Measurements from ENCODE around the gene NDUFAF8. TPM values are rescaled to one million over a fixed set of nuclear protein-coding genes. Genes with fewer than 3 reads are reported as not detected.

Gene NDUFAF8
- total RNA-seq, 2 experiments from 2014 or later, result 72.3 to 75.4 TPM

- intact Hi-C loops (cut with micrococcal nuclease), result no loop called here
- no peak for DNase-seq
- H3K36me3 Mint-ChIP-seq (ENCODE audit: low read depth), result peaks cover 7% of the 10 kb centered on the region
- TF ChIP-seq CTCF (IDR thresholded peaks at IDR 0.05), result no peak
- no peak overlapping the region for H3K27ac Mint-ChIP-seq
- CTCF ChIA-PET, result interaction anchor here (0.9 to 1.5 kb wide), 2 partner anchors 8 to 86 kb away, joined by 3 read pairs; no protein-coding TSS in a partner anchor
- no peaks in the 10 kb centered on the region for H3K9me3 Mint-ChIP-seq
- no peak for ATAC-seq
- H3K27me3 Mint-ChIP-seq, result no peaks in the 10 kb centered on the region
- H3K4me3 Mint-ChIP-seq, result no peak overlapping the region
- peaks cover 8% of the 10 kb centered on the region for H3K4me1 Mint-ChIP-seq (ENCODE audit: low read depth)
- POLR2A ChIA-PET, result interaction anchor here (1.0 to 1.5 kb wide), 2 partner anchors 8 to 10 kb away, joined by 3 read pairs; partner anchors contain the start of gene NDUFAF8
These were observed 9.5 kb upstream of the NDUFAF8 start for GRCh38 chr17:81229666-81229920.

- peaks cover 7% of the 10 kb centered on the region for H3K36me3 Mint-ChIP-seq (ENCODE audit: low read depth)
- ATAC-seq (no peak), DNase-seq (no peak)
- H3K4me3 Mint-ChIP-seq, result no peak overlapping the region
- no peaks in the 10 kb centered on the region for H3K27me3 Mint-ChIP-seq
- ChIA-PET POLR2A (interaction anchor here (1.0 to 1.5 kb wide), 2 partner anchors 8 to 9 kb away, joined by 3 read pairs; partner anchors contain the start of gene NDUFAF8), CTCF (interaction anchor here (0.9 to 1.5 kb wide), 2 partner anchors 8 to 87 kb away, joined by 3 read pairs; no protein-coding TSS in a partner anchor)
- H3K4me1 Mint-ChIP-seq (ENCODE audit: low read depth), result peaks cover 8% of the 10 kb centered on the region
- H3K9me3 Mint-ChIP-seq, result no peaks in the 10 kb centered on the region
- intact Hi-C loops (cut with micrococcal nuclease), result no loop called here
- H3K27ac Mint-ChIP-seq, result no peak overlapping the region
- TF ChIP-seq CTCF (IDR thresholded peaks at IDR 0.05), result no peak
These were observed 8.9 kb upstream of the NDUFAF8 start for GRCh38 chr17:81230043-81230820.

- peaks cover 8% of the 10 kb centered on the region for H3K4me1 Mint-ChIP-seq (ENCODE audit: low read depth)
- ATAC-seq, result no peak
- DNase-seq, result no peak
- H3K36me3 Mint-ChIP-seq (ENCODE audit: low read depth), result peaks cover 7% of the 10 kb centered on the region
- H3K9me3 Mint-ChIP-seq, result no peaks in the 10 kb centered on the region
- no peak overlapping the region for H3K4me3 Mint-ChIP-seq
- H3K27me3 Mint-ChIP-seq, result no peaks in the 10 kb centered on the region
- no peak for TF ChIP-seq CTCF (IDR thresholded peaks at IDR 0.05)
- POLR2A ChIA-PET, result no interaction called here
- no peak overlapping the region for H3K27ac Mint-ChIP-seq
- CTCF ChIA-PET, result no interaction called here
- intact Hi-C loops (cut with micrococcal nuclease), result no loop called here
These were observed 7.9 kb upstream of the NDUFAF8 start for GRCh38 chr17:81231121-81231645.

GRCh38 chr17:81231766-81232581 lies 7.1 kb upstream of the NDUFAF8 start:
- CTCF ChIA-PET, result no interaction called here

More at GRCh38 chr17:81231766-81232581, 7.1 kb upstream of the NDUFAF8 start:
- intact Hi-C loops (cut with micrococcal nuclease), result no loop called here
- DNase-seq (no peak), ATAC-seq (no peak)
- no peak overlapping the region for H3K27ac Mint-ChIP-seq
- H3K27me3 Mint-ChIP-seq, result no peaks in the 10 kb centered on the region
- no peak for TF ChIP-seq CTCF (IDR thresholded peaks at IDR 0.05)
- H3K4me1 Mint-ChIP-seq (ENCODE audit: low read depth), result peaks cover 8% of the 10 kb centered on the region
- H3K9me3 Mint-ChIP-seq, result no peaks in the 10 kb centered on the region
- H3K36me3 Mint-ChIP-seq (ENCODE audit: low read depth), result peaks cover 7% of the 10 kb centered on the region
- POLR2A ChIA-PET, result interaction anchor here (0.9 kb wide), 1 partner anchor 9 kb away, joined by 3 read pairs; the partner anchor contains the start of gene CEP131
- H3K4me3 Mint-ChIP-seq, result no peak overlapping the region
